K562 (cell line): ENCODE measurements around the gene REC8. TPM values are rescaled to one million over a fixed set of nuclear protein-coding genes. Genes with fewer than 3 reads are reported as not detected.

Experiments
- CTBP1 ChIP-seq: fragments of 450-650 bp; IDR thresholded peaks from 2 replicates; pipeline ENCODE4 v1.6.1; 2016; ENCODE audit warnings: borderline replicate concordance
- EP300 ChIP-seq: IDR thresholded peaks from 2 replicates; pipeline ENCODE4 v1.6.1; 2012; ENCODE audit warnings: low read length, improper control_type of control experiment
- HCFC1 ChIP-seq: IDR thresholded peaks from 2 replicates; pipeline ENCODE4 v1.6.1; 2012; ENCODE audit warnings: low read depth, low read length, improper control_type of control experiment
- HOXB6 ChIP-seq: fragments of 250-450 bp; sonication (Bioruptor Pico); IDR thresholded peaks from 2 replicates; pipeline ENCODE4 v1.5.1; 2022; ENCODE audit warnings: mild to moderate bottlenecking, borderline replicate concordance
- MCM5 ChIP-seq: fragments of 450-650 bp; IDR thresholded peaks from 2 replicates; pipeline ENCODE4 v1.6.1; 2016; ENCODE audit warnings: low read depth
- SMAD1 ChIP-seq: fragments of 150-350 bp; IDR thresholded peaks from 2 replicates; pipeline ENCODE4 v1.6.1; 2014; ENCODE audit warnings: low read length, low read depth; ENCODE audit not compliant: partially characterized antibody
- ZBTB7A ChIP-seq: IDR thresholded peaks from 2 replicates; pipeline ENCODE4 v1.6.1; 2011; ENCODE audit warnings: low read depth, mild to moderate bottlenecking, low read length, moderate library complexity, borderline replicate concordance; ENCODE audit not compliant: control insufficient read depth
- ZKSCAN1 ChIP-seq: fragments of 150-350 bp; IDR thresholded peaks from 2 replicates; pipeline ENCODE4 v1.6.1; 2016; ENCODE audit warnings: low read depth, low read length
- ZNF184 ChIP-seq: sonication (generic); formaldehyde crosslinking; IDR thresholded peaks from 2 replicates; pipeline ENCODE4 v1.5.0; 2020; ENCODE audit warnings: missing genetic modification reagents
- ZNF212 ChIP-seq: fragments of 450-650 bp; formaldehyde crosslinking; IDR thresholded peaks from 2 replicates; pipeline ENCODE4 v1.4.0; 2020; ENCODE audit warnings: mild to moderate bottlenecking
- ZNF766 ChIP-seq: fragments of 200-800 bp; sonication (Bioruptor generic); conservative IDR thresholded peaks from 2 replicates; pipeline ENCODE4 v1.6.1; 2016; ENCODE audit warnings: missing genetic modification characterization, missing compliant biosample characterization
- polyA plus RNA-seq, 8 experiments: library from polyadenylated mRNA; depleted of rRNA in 4 of 8; stranded (reverse) in 5 of 8; unstranded in 3 of 8; fragments of >200 nt; fragmentation: Nextera tagmentation in 2 of 8; fragmentation: Illumina TruSeq in 1 of 8; extraction: Ambion mirVana in 2 of 8; extraction: Trizol in 1 of 8; gene quantifications; 2 replicates each; pipeline versions ENCODE4 v1.2.1 to v1.2.3, GENCODE V29; 2011 to 2014; ENCODE audit warnings: inconsistent platforms in 1 of 8, missing spikeins in 1 of 8
- total RNA-seq, 7 experiments: library from RNA; depleted of rRNA in 6 of 7; stranded (reverse); fragments of >200 nt in 6 of 7; fragmentation: Illumina TruSeq in 2 of 7; extraction: Trizol in 2 of 7; gene quantifications; 2 replicates each; pipeline versions ENCODE4 v1.2.1 to v1.2.3, GENCODE V29; 2011 to 2021; ENCODE audit warnings: low replicate concordance in 1 of 7
- TF ChIP-seq, protein P1 (sequence below), 2 experiments: fragments of 450-650 bp in 1 of 2; sonication (generic) in 1 of 2; formaldehyde crosslinking in 1 of 2; IDR thresholded peaks; 2 replicates each; pipeline versions ENCODE4 v1.7.1 to v1.9.0; 2016 to 2022; ENCODE audit warnings: inconsistent platforms in 1 of 2, mild to moderate bottlenecking in 1 of 2, missing genetic modification reagents in 1 of 2
- TF ChIP-seq, protein P2 (sequence below): fragments of 250-450 bp; sonication (Bioruptor Pico); IDR thresholded peaks from 2 replicates; pipeline ENCODE4 v1.4.0; 2020; ENCODE audit warnings: mild to moderate bottlenecking, moderate library complexity

REC8 gene
- total and polyA plus RNA-seq, 9 of the 15 experiments (the other 6 are each of a cell fraction or from before 2014, with no cell fraction given): 0.11 to 2.5 (median 0.85) TPM

DNA sequence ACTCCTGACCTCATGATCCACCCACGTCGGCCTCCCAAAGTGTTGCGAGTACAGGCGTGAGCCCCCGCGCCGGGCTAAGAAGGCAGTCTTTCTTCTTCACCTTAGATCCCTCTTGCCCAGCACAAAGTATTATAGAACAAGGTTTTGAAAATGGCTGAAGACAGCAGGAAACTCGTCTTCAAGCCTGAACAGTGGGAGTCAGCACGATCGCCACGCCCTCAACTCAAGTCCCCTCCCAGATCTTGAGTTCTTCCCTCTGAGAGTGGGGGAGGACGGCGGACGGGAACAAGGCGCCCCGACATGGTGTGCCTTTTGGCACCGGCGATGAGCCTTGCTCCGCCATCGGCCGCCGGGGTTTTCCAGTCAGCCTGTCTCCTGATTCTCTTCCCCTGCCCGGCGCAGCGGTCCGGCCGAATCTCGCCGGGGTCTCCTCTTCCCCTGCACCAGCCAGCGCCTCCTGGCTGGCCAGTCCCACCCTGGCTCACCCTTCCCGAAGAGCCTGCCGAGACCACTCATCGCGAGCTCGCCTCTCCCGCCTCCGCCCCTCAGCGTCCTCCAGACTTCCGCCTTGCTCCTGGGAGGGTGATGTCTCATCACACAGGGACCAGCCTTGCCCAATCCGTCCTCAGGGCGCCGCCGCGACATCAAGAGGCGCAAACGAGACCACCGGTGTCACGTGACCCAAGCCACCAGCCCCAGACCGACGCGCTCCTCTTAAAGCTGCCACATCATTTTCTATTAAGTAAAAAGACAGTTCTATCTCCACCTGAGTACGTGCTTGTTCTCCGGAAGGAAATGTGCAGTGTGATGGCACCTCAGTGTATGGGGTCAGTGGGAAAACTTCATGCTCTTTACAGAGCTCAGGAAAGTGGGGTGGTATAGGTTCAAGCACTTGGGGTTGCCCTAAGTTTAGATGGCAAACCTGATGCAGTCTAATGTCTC lies 41.3 kb downstream of the REC8 start, which contains the start of gene CHMP4A (continued):
- TF ChIP-seq, protein P1, sequence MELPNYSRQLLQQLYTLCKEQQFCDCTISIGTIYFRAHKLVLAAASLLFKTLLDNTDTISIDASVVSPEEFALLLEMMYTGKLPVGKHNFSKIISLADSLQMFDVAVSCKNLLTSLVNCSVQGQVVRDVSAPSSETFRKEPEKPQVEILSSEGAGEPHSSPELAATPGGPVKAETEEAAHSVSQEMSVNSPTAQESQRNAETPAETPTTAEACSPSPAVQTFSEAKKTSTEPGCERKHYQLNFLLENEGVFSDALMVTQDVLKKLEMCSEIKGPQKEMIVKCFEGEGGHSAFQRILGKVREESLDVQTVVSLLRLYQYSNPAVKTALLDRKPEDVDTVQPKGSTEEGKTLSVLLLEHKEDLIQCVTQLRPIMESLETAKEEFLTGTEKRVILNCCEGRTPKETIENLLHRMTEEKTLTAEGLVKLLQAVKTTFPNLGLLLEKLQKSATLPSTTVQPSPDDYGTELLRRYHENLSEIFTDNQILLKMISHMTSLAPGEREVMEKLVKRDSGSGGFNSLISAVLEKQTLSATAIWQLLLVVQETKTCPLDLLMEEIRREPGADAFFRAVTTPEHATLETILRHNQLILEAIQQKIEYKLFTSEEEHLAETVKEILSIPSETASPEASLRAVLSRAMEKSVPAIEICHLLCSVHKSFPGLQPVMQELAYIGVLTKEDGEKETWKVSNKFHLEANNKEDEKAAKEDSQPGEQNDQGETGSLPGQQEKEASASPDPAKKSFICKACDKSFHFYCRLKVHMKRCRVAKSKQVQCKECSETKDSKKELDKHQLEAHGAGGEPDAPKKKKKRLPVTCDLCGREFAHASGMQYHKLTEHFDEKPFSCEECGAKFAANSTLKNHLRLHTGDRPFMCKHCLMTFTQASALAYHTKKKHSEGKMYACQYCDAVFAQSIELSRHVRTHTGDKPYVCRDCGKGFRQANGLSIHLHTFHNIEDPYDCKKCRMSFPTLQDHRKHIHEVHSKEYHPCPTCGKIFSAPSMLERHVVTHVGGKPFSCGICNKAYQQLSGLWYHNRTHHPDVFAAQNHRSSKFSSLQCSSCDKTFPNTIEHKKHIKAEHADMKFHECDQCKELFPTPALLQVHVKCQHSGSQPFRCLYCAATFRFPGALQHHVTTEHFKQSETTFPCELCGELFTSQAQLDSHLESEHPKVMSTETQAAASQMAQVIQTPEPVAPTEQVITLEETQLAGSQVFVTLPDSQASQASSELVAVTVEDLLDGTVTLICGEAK (IDR thresholded peaks at IDR 0.05): no peak
- TF ChIP-seq, protein P1 (CRISPR knock-in tag; IDR thresholded peaks at IDR 0.05): no peak
- TF ChIP-seq CTBP1 (peak; percentile 39; the same call in 1 of the 2 replicates), MCM5 (no peak), HCFC1 (peak; percentile 77), ZKSCAN1 (no peak), ZNF766 (CRISPR knock-in tag) (0 out of 2 replicates have a peak, but pooled peaks have one; percentile 48), ZNF212 (CRISPR knock-in tag) (no peak), SMAD1 (peak; percentile 79), HOXB6 (CRISPR knock-in tag) (no peak), ZNF184 (no peak), EP300 (0 out of 2 replicates have a peak, but pooled peaks have one; percentile 8), ZBTB7A (peak; percentile 83)
- TF ChIP-seq, protein P2, sequence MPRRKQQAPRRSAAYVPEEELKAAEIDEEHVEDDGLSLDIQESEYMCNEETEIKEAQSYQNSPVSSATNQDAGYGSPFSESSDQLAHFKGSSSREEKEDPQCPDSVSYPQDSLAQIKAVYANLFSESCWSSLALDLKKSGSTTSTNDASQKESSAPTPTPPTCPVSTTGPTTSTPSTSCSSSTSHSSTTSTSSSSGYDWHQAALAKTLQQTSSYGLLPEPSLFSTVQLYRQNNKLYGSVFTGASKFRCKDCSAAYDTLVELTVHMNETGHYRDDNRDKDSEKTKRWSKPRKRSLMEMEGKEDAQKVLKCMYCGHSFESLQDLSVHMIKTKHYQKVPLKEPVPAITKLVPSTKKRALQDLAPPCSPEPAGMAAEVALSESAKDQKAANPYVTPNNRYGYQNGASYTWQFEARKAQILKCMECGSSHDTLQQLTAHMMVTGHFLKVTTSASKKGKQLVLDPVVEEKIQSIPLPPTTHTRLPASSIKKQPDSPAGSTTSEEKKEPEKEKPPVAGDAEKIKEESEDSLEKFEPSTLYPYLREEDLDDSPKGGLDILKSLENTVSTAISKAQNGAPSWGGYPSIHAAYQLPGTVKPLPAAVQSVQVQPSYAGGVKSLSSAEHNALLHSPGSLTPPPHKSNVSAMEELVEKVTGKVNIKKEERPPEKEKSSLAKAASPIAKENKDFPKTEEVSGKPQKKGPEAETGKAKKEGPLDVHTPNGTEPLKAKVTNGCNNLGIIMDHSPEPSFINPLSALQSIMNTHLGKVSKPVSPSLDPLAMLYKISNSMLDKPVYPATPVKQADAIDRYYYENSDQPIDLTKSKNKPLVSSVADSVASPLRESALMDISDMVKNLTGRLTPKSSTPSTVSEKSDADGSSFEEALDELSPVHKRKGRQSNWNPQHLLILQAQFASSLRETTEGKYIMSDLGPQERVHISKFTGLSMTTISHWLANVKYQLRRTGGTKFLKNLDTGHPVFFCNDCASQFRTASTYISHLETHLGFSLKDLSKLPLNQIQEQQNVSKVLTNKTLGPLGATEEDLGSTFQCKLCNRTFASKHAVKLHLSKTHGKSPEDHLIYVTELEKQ (CRISPR knock-in tag): no peak
